ENCODE results near the gene ST6GALNAC3.

Gene ST6GALNAC3

GRCh38 chr1:76274718-76275117 is 200.2 kb downstream of the ST6GALNAC3 start:
- CTCF ChIA-PET = no interaction called here
- POLR2A ChIA-PET = no interaction called here
- TF ChIP-seq CTBP1 (IDR thresholded peaks at IDR 0.05; ENCODE audit: borderline replicate concordance) = no peak
- TF ChIP-seq TARDBP (IDR thresholded peaks at IDR 0.05) = no peak
- TF ChIP-seq SUZ12 (IDR thresholded peaks at IDR 0.05) = no peak
- no peak for TF ChIP-seq ZNF384 (IDR thresholded peaks at IDR 0.05)
- TF ChIP-seq BHLHE40 (IDR thresholded peaks at IDR 0.05; ENCODE audit: borderline replicate concordance) = no peak
- TF ChIP-seq FOXA1 (IDR thresholded peaks at IDR 0.05) = no peak
- no peak for TF ChIP-seq FOXM1 (IDR thresholded peaks at IDR 0.05; ENCODE audit: borderline replicate concordance)
- no peak for TF ChIP-seq PKNOX1 (IDR thresholded peaks at IDR 0.05)
- TF ChIP-seq ARNT (IDR thresholded peaks at IDR 0.05) = no peak
- TF ChIP-seq L3MBTL2 (conservative IDR thresholded peaks at IDR 0.05) = no peak
- no peak for TF ChIP-seq ELF4 (IDR thresholded peaks at IDR 0.05)
- TF ChIP-seq HDGF (IDR thresholded peaks at IDR 0.05; ENCODE audit: borderline replicate concordance) = no peak
- TF ChIP-seq LEF1 (IDR thresholded peaks at IDR 0.05; ENCODE audit: borderline replicate concordance) = no peak
- TF ChIP-seq FOXK2 (IDR thresholded peaks at IDR 0.05) = no peak
- TF ChIP-seq NFRKB (IDR thresholded peaks at IDR 0.05) = no peak
- TF ChIP-seq SP1 (IDR thresholded peaks at IDR 0.05) = no peak

GRCh38 chr1:76278711-76279100 is 204.2 kb downstream of the ST6GALNAC3 start:
- POLR2A ChIA-PET = interaction anchor here (0.6 to 1.3 kb wide), 2 partner anchors 10 to 13 kb away, joined by 3 to 4 read pairs; no protein-coding TSS in a partner anchor
- CTCF ChIA-PET = no interaction called here
- TF ChIP-seq FOXA1 (IDR thresholded peaks at IDR 0.05) (no peak), BHLHE40 (IDR thresholded peaks at IDR 0.05; ENCODE audit: borderline replicate concordance) (no peak), NFRKB (IDR thresholded peaks at IDR 0.05) (no peak), TARDBP (IDR thresholded peaks at IDR 0.05) (no peak), HDGF (IDR thresholded peaks at IDR 0.05; ENCODE audit: borderline replicate concordance) (no peak), LEF1 (IDR thresholded peaks at IDR 0.05; ENCODE audit: borderline replicate concordance) (no peak), FOXK2 (IDR thresholded peaks at IDR 0.05) (no peak), SUZ12 (IDR thresholded peaks at IDR 0.05) (no peak), ARNT (IDR thresholded peaks at IDR 0.05) (no peak), FOXM1 (IDR thresholded peaks at IDR 0.05; ENCODE audit: borderline replicate concordance) (no peak), CTBP1 (IDR thresholded peaks at IDR 0.05; ENCODE audit: borderline replicate concordance) (no peak), SP1 (IDR thresholded peaks at IDR 0.05) (no peak), PKNOX1 (IDR thresholded peaks at IDR 0.05) (no peak), ELF4 (IDR thresholded peaks at IDR 0.05) (no peak), ZNF384 (IDR thresholded peaks at IDR 0.05) (no peak), L3MBTL2 (conservative IDR thresholded peaks at IDR 0.05) (no peak)

More at GRCh38 chr1:76274718-76275117, 200.2 kb downstream of the ST6GALNAC3 start:
- DNase-seq (ENCODE audit: extremely low spot score) = no peak

GRCh38 chr1:76279101-76279748 is 204.7 kb downstream of the ST6GALNAC3 start:
- TF ChIP-seq SUZ12 (IDR thresholded peaks at IDR 0.05) = no peak
- CTCF ChIA-PET = no interaction called here
- POLR2A ChIA-PET = interaction anchor here (0.6 to 1.3 kb wide), 2 partner anchors 9 to 13 kb away, joined by 3 to 4 read pairs; no protein-coding TSS in a partner anchor
- DNase-seq (ENCODE audit: extremely low spot score) = peak; percentile 59

More at GRCh38 chr1:76278711-76279100, 204.2 kb downstream of the ST6GALNAC3 start:
- no peak for DNase-seq (ENCODE audit: extremely low spot score)

GRCh38 chr1:76281306-76281705 is 206.8 kb downstream of the ST6GALNAC3 start:
- CTCF ChIA-PET = no interaction called here
- TF ChIP-seq SUZ12 (IDR thresholded peaks at IDR 0.05) (no peak), L3MBTL2 (conservative IDR thresholded peaks at IDR 0.05) (no peak)
- no peak for DNase-seq (ENCODE audit: extremely low spot score)
- POLR2A ChIA-PET = no interaction called here

GRCh38 chr1:76284842-76285241 is 210.3 kb downstream of the ST6GALNAC3 start:
- no peak for DNase-seq (ENCODE audit: extremely low spot score)
- ChIA-PET CTCF (no interaction called here), POLR2A (no interaction called here)
- TF ChIP-seq NFRKB (IDR thresholded peaks at IDR 0.05) = no peak

GRCh38 chr1:76285578-76286135 is 211.1 kb downstream of the ST6GALNAC3 start:
- POLR2A ChIA-PET = no interaction called here
- TF ChIP-seq TARDBP (IDR thresholded peaks at IDR 0.05) (no peak), ZNF384 (IDR thresholded peaks at IDR 0.05) (no peak), SP1 (IDR thresholded peaks at IDR 0.05) (no peak), BHLHE40 (IDR thresholded peaks at IDR 0.05; ENCODE audit: borderline replicate concordance) (no peak), FOXM1 (IDR thresholded peaks at IDR 0.05; ENCODE audit: borderline replicate concordance) (no peak), FOXK2 (IDR thresholded peaks at IDR 0.05) (no peak), ARNT (IDR thresholded peaks at IDR 0.05) (no peak), SUZ12 (IDR thresholded peaks at IDR 0.05) (no peak), CTBP1 (IDR thresholded peaks at IDR 0.05; ENCODE audit: borderline replicate concordance) (no peak), PKNOX1 (IDR thresholded peaks at IDR 0.05) (no peak), L3MBTL2 (conservative IDR thresholded peaks at IDR 0.05) (no peak), FOXA1 (IDR thresholded peaks at IDR 0.05) (no peak), LEF1 (IDR thresholded peaks at IDR 0.05; ENCODE audit: borderline replicate concordance) (no peak), HDGF (IDR thresholded peaks at IDR 0.05; ENCODE audit: borderline replicate concordance) (no peak), ELF4 (IDR thresholded peaks at IDR 0.05) (no peak), NFRKB (IDR thresholded peaks at IDR 0.05) (no peak)
- DNase-seq (ENCODE audit: extremely low spot score) = no peak
- CTCF ChIA-PET = no interaction called here

Measured in HEK293T (cell line).